Neural cell (in vitro differentiated cells): Measurements from ENCODE around the gene KIAA1958. TPM values are rescaled to one million over a fixed set of nuclear protein-coding genes. Genes with fewer than 3 reads are reported as not detected.

Source experiments
- H2AFZ ChIP-seq: fragments of 200-600, 300-800 bp; sonication (generic), shearing (Covaris generic); 2 replicates; pipeline ENCODE4 v1.6.0; 2014; ENCODE audit warnings: low read depth, mild to moderate bottlenecking, antibody characterized with exemption, low read length, moderate library complexity
- H3F3A ChIP-seq: fragments of 200-600 bp; shearing (Covaris generic); 2 replicates; pipeline ENCODE4 v1.6.1; 2016; ENCODE audit warnings: mild to moderate bottlenecking, moderate library complexity, mixed read lengths, antibody characterized with exemption, low read length; ENCODE audit not compliant: insufficient read depth, poor library complexity, severe bottlenecking
- H3K27ac ChIP-seq: fragments of 200-600, 300-800 bp; sonication (generic), shearing (Covaris generic); 2 replicates; pipeline ENCODE4 v1.5.1; 2014; ENCODE audit warnings: mild to moderate bottlenecking, low read length, moderate library complexity
- H3K27me3 ChIP-seq: fragments of 300-800, 200-600 bp; sonication (generic), shearing (Covaris generic); 2 replicates; pipeline ENCODE4 v1.6.0; 2014; ENCODE audit warnings: mild to moderate bottlenecking, low read depth, low read length, moderate library complexity; ENCODE audit not compliant: insufficient read depth
- H3K36me3 ChIP-seq: fragments of 300-800, 200-600 bp; sonication (generic), shearing (Covaris generic); 2 replicates; pipeline ENCODE4 v1.5.1; 2014; ENCODE audit warnings: mild to moderate bottlenecking, antibody characterized with exemption, low read length, moderate library complexity; ENCODE audit not compliant: insufficient read depth
- H3K4me2 ChIP-seq: fragments of 300-800, 200-600 bp; sonication (generic), shearing (Covaris generic); 2 replicates; pipeline ENCODE4 v1.6.0; 2014; ENCODE audit warnings: mild to moderate bottlenecking, low read length
- H3K4me3 ChIP-seq: fragments of 300-800, 200-600 bp; sonication (generic), shearing (Covaris generic); 2 replicates; pipeline ENCODE4 v1.5.1; 2014; ENCODE audit warnings: mild to moderate bottlenecking, low read length, moderate library complexity
- H3K79me2 ChIP-seq: fragments of 200-600 bp; shearing (Covaris generic); replicated peaks from 2 replicates; pipeline ENCODE4 v1.6.0; 2014; ENCODE audit warnings: mild to moderate bottlenecking, low read length, moderate library complexity; ENCODE audit not compliant: insufficient read depth
- H3K9ac ChIP-seq: fragments of 300-800, 200-600 bp; sonication (generic), shearing (Covaris generic); 2 replicates; pipeline ENCODE4 v1.6.1; 2016; ENCODE audit warnings: mild to moderate bottlenecking, low read length, mixed read lengths
- H3K9me2 ChIP-seq: fragments of 200-600 bp; shearing (Covaris generic); 2 replicates; pipeline ENCODE4 v1.6.1; 2016; ENCODE audit warnings: mild to moderate bottlenecking, low read length, mixed read lengths; ENCODE audit not compliant: insufficient read depth
- H3K9me3 ChIP-seq: fragments of 200-600, 300-800 bp; sonication (generic), shearing (Covaris generic); 2 replicates; pipeline ENCODE4 v1.6.1; 2016; ENCODE audit warnings: mild to moderate bottlenecking, mixed run types, low read length, moderate library complexity, mixed read lengths
- H4K20me1 ChIP-seq: fragments of 200-600 bp; shearing (Covaris generic); 2 replicates; pipeline ENCODE4 v1.6.1; 2016; ENCODE audit warnings: mild to moderate bottlenecking, mixed run types; ENCODE audit not compliant: insufficient read depth
- CTCF ChIP-seq: fragments of 450-650 bp; IDR thresholded peaks from 2 replicates; pipeline ENCODE4 v1.5.1; 2014; ENCODE audit warnings: antibody characterized with exemption, mild to moderate bottlenecking, moderate library complexity; ENCODE audit not compliant: poor library complexity, severe bottlenecking
- EP300 ChIP-seq: fragments of 450-650 bp; conservative IDR thresholded peaks from 2 replicates; pipeline ENCODE4 v1.6.1; 2014; ENCODE audit warnings: antibody characterized with exemption, mild to moderate bottlenecking, moderate library complexity; ENCODE audit not compliant: poor library complexity, severe bottlenecking
- EZH2 ChIP-seq: fragments of 200-600, 300-800 bp; shearing (Covaris generic), sonication (generic); IDR thresholded peaks from 2 replicates; pipeline ENCODE4 v1.6.1; 2014; ENCODE audit warnings: antibody characterized with exemption, low read length, borderline replicate concordance, mild to moderate bottlenecking; ENCODE audit not compliant: insufficient read depth, poor library complexity, severe bottlenecking
- MXI1 ChIP-seq: fragments of 450-650 bp; conservative IDR thresholded peaks from 2 replicates; pipeline ENCODE4 v1.6.1; 2014; ENCODE audit warnings: antibody characterized with exemption, mild to moderate bottlenecking; ENCODE audit not compliant: poor library complexity, severe bottlenecking
- POLR2AphosphoS5 ChIP-seq: IDR thresholded peaks from 2 replicates; pipeline ENCODE4 v1.6.1; 2012
- RAD21 ChIP-seq: fragments of 450-650 bp; conservative IDR thresholded peaks from 2 replicates; pipeline ENCODE4 v1.6.1; 2014; ENCODE audit warnings: antibody characterized with exemption, mild to moderate bottlenecking, moderate library complexity
- SMC3 ChIP-seq: fragments of 450-650 bp; conservative IDR thresholded peaks from 2 replicates; pipeline ENCODE4 v1.6.1; 2014; ENCODE audit warnings: antibody characterized with exemption, mild to moderate bottlenecking, moderate library complexity; ENCODE audit not compliant: poor library complexity
- TAF1 ChIP-seq: IDR thresholded peaks from 2 replicates; pipeline ENCODE4 v1.6.1; 2012; ENCODE audit warnings: low read depth
- polyA plus RNA-seq: library from polyadenylated mRNA; depleted of rRNA; stranded (reverse); fragments of >200 nt; gene quantifications from 2 replicates; pipeline ENCODE4 v1.2.3, GENCODE V29; 2014
- TF ChIP-seq, protein P1 (sequence below): IDR thresholded peaks from 2 replicates; pipeline ENCODE4 v1.6.1; 2012; ENCODE audit warnings: borderline replicate concordance

The KIAA1958 gene
- polyA plus RNA-seq, 1 donor from 2014 or later: 8.4 TPM

- Histone ChIP-seq H3K36me3 (peaks cover 3% of the 10 kb centered on the region), H3F3A (no peaks in the 10 kb centered on the region), H4K20me1 (no peaks in the 10 kb centered on the region), H3K4me3 (no peak overlapping the region), H3K4me2 (no peak overlapping the region), H2AFZ (no peak overlapping the region), H3K79me2 (no peaks in the 10 kb centered on the region), H3K27me3 (no peaks in the 10 kb centered on the region), H3K27ac (no peak overlapping the region), H3K9me2 (no peaks in the 10 kb centered on the region), H3K9ac (no peak overlapping the region), H3K9me3 (no peaks in the 10 kb centered on the region)
- TF ChIP-seq MXI1 (no peak), TAF1 (no peak)
Measured at GRCh38 chr9:112655668-112656067, 169.0 kb downstream of the KIAA1958 start.

DNA sequence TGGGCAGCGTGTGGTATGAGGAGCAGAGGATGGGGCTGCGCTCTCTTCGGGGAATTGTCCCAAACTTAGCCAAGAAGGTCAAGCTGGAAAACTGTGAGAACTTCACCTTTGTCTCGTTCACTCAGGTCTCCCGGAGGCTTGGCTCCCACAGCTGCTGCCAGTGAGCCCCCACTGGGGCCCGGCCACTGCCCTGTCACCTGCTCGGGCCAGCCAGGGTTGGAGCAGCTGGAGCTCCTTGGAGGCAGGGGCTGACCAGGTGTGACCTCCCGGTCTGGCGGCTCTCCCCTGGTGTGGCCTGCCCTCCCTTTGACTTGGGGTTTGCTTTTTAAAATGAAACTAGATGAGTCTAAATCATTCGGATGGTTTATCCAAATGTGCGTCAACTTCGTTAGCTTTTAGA, 173.3 kb downstream of the KIAA1958 start:
- Histone ChIP-seq H3K36me3 (no peaks in the 10 kb centered on the region), H3K79me2 (no peaks in the 10 kb centered on the region), H3K9ac (no peak overlapping the region), H3K4me2 (no peak overlapping the region), H3K27ac (no peak overlapping the region), H3K4me3 (no peak overlapping the region), H3F3A (no peaks in the 10 kb centered on the region), H2AFZ (no peak overlapping the region), H4K20me1 (no peaks in the 10 kb centered on the region), H3K27me3 (no peaks in the 10 kb centered on the region), H3K9me3 (no peaks in the 10 kb centered on the region), H3K9me2 (no peaks in the 10 kb centered on the region)
- TF ChIP-seq, protein P1, sequence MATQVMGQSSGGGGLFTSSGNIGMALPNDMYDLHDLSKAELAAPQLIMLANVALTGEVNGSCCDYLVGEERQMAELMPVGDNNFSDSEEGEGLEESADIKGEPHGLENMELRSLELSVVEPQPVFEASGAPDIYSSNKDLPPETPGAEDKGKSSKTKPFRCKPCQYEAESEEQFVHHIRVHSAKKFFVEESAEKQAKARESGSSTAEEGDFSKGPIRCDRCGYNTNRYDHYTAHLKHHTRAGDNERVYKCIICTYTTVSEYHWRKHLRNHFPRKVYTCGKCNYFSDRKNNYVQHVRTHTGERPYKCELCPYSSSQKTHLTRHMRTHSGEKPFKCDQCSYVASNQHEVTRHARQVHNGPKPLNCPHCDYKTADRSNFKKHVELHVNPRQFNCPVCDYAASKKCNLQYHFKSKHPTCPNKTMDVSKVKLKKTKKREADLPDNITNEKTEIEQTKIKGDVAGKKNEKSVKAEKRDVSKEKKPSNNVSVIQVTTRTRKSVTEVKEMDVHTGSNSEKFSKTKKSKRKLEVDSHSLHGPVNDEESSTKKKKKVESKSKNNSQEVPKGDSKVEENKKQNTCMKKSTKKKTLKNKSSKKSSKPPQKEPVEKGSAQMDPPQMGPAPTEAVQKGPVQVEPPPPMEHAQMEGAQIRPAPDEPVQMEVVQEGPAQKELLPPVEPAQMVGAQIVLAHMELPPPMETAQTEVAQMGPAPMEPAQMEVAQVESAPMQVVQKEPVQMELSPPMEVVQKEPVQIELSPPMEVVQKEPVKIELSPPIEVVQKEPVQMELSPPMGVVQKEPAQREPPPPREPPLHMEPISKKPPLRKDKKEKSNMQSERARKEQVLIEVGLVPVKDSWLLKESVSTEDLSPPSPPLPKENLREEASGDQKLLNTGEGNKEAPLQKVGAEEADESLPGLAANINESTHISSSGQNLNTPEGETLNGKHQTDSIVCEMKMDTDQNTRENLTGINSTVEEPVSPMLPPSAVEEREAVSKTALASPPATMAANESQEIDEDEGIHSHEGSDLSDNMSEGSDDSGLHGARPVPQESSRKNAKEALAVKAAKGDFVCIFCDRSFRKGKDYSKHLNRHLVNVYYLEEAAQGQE: no peak
- TF ChIP-seq POLR2AphosphoS5 (no peak), RAD21 (no peak), EP300 (no peak), MXI1 (no peak), CTCF (no peak), SMC3 (no peak), TAF1 (no peak), EZH2 (no peak)

DNA sequence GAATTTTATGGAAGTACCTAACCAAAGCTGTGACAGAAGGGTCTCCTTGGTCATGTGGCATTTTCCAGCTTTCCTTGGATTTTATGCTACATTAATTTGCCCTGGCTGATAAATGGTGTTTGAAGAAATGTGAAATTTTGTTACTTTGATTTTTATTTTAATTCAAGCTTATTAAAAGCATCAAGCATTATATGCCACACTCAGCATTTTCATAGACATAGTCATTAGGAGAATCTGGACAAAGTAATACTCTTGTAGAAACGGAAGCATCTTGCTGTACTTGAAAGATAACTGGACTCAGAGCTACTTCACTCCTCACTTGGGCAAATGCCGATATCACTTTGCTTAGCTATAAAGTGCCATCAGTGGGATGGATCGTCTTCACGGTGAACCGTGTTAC, 177.1 kb downstream of the KIAA1958 start:
- no peaks in the 10 kb centered on the region for H4K20me1 ChIP-seq
- no peaks in the 10 kb centered on the region for H3K36me3 ChIP-seq
- no peaks in the 10 kb centered on the region for H3K27me3 ChIP-seq
- no peak overlapping the region for H3K4me2 ChIP-seq
- TF ChIP-seq TAF1: no peak
- TF ChIP-seq, protein P1: no peak
- no peak for TF ChIP-seq MXI1
- TF ChIP-seq POLR2AphosphoS5: no peak
- TF ChIP-seq EP300: no peak
- TF ChIP-seq SMC3: no peak
- TF ChIP-seq RAD21: no peak
- TF ChIP-seq CTCF: no peak
- TF ChIP-seq EZH2: no peak
- no peak overlapping the region for H3K9ac ChIP-seq
- H3K4me3 ChIP-seq: no peak overlapping the region
- H3F3A ChIP-seq: no peaks in the 10 kb centered on the region
- no peaks in the 10 kb centered on the region for H3K79me2 ChIP-seq
- no peaks in the 10 kb centered on the region for H3K9me2 ChIP-seq
- no peaks in the 10 kb centered on the region for H3K9me3 ChIP-seq
- no peak overlapping the region for H2AFZ ChIP-seq
- H3K27ac ChIP-seq: no peak overlapping the region
